Measurements from ENCODE around the gene NID1.

DNA sequence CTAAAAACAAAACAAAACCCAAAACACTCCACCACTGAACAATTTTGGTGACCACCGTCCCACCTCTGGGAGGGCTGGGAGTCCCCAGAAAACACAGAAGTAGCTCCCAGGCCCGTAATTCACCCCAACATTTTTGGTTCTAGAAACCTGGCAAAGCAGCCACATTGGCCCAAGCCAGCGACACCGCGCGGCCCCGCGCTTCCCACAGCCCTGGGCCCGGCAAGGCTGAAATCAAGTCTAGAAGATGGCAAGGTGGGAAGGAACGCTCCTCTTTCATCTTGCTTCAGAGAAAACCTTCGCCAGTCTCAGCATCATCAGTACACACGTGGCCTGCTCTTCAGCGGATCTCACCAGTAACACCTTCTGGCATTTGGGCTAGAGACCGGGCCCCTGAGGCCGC, 35.9 kb upstream of the NID1 start:
- TF ChIP-seq EZH2 (IDR thresholded peaks at IDR 0.05; ENCODE audit: insufficient read depth, poor library complexity, severe bottlenecking) (no peak), EZH2phosphoT487 (IDR thresholded peaks at IDR 0.05; ENCODE audit: insufficient read depth, low read depth) (no peak)
